Fibroblast of skin of scalp (primary cell): ENCODE data around the gene BBS7. TPM values are rescaled to one million over a fixed set of nuclear protein-coding genes. Genes with fewer than 3 reads are reported as not detected.

Source experiments
- DNase-seq: peaks from one replicate; pipeline ENCODE4 v3.0.0-alpha.2; 2013
- polyA plus RNA-seq, 2 experiments: library from polyadenylated mRNA; unstranded; fragments of 120-200 nt; gene quantifications; one replicate each; pipeline ENCODE4 v1.2.1, GENCODE V29; 2013; ENCODE audit not compliant: insufficient read length in 2 of 2

The BBS7 gene
- polyA plus RNA-seq (2013, experiment 1 of 2; ENCODE audit: insufficient read length): 22.9 TPM
- 21.7 TPM for polyA plus RNA-seq (2013, experiment 2 of 2; ENCODE audit: insufficient read length)

GRCh38 chr4:121869841-121870822, at the start of gene BBS7:
Gene BBS7 (minus strand): TSS chr4:121870474. CDS start chr4:121870313, 161 bp downstream.
- peak; percentile 97 for DNase-seq

- peak; percentile 25 for DNase-seq
Measured at GRCh38 chr4:121913667-121914066, 43.4 kb upstream of the BBS7 start.

GRCh38 chr4:121908346-121908745, 38.1 kb upstream of the BBS7 start:
- no peak for DNase-seq

GRCh38 chr4:121900132-121900983, 30.1 kb upstream of the BBS7 start:
- peak; percentile 60 for DNase-seq

GRCh38 chr4:121898150-121898549, 27.9 kb upstream of the BBS7 start:
- DNase-seq: no peak

- no peak for DNase-seq
Measured at GRCh38 chr4:121888134-121888533, 17.9 kb upstream of the BBS7 start.

GRCh38 chr4:121885115-121885514, 14.8 kb upstream of the BBS7 start:
- no peak for DNase-seq

GRCh38 chr4:121881158-121881557, 10.9 kb upstream of the BBS7 start:
- DNase-seq: no peak

- no peak for DNase-seq
Measured at GRCh38 chr4:121879135-121879534, 8.9 kb upstream of the BBS7 start.

GRCh38 chr4:121877041-121877773, 6.9 kb upstream of the BBS7 start:
- DNase-seq: peak; percentile 30

- DNase-seq: no peak
Measured at GRCh38 chr4:121876070-121876469, 5.8 kb upstream of the BBS7 start.

GRCh38 chr4:121875652-121876051, 5.4 kb upstream of the BBS7 start:
- DNase-seq: peak; percentile 37

GRCh38 chr4:121873604-121874003, 3.3 kb upstream of the BBS7 start:
- DNase-seq: peak; percentile 21

- DNase-seq: no peak
Measured at GRCh38 chr4:121863799-121864198, 6.5 kb downstream of the BBS7 start.

- DNase-seq: no peak
Measured at GRCh38 chr4:121861426-121861825, 8.8 kb downstream of the BBS7 start.

- DNase-seq: no peak
Measured at GRCh38 chr4:121860121-121860520, 10.2 kb downstream of the BBS7 start.

GRCh38 chr4:121851354-121851753, 18.9 kb downstream of the BBS7 start:
- no peak for DNase-seq

GRCh38 chr4:121846662-121847061, 23.6 kb downstream of the BBS7 start:
- no peak for DNase-seq

GRCh38 chr4:121842862-121843261, 27.4 kb downstream of the BBS7 start:
- no peak for DNase-seq

- DNase-seq: no peak
Measured at GRCh38 chr4:121838136-121838535, 32.1 kb downstream of the BBS7 start.

- DNase-seq: peak; percentile 39
Measured at GRCh38 chr4:121829511-121829910, 40.8 kb downstream of the BBS7 start.

- peak; percentile 49 for DNase-seq
Measured at GRCh38 chr4:121827853-121828252, 42.4 kb downstream of the BBS7 start.
